Fibroblast of pulmonary artery (primary cell): Measurements from ENCODE around the gene TTI1.

ENCODE experiments used
- DNase-seq: peaks from one replicate; pipeline ENCODE4 v3.0.0-alpha.2; 2010; ENCODE audit warnings: low read depth
- H3K4me3 ChIP-seq: replicated peaks from 2 replicates; pipeline ENCODE4 v1.5.1; 2011; ENCODE audit warnings: low read depth, mild to moderate bottlenecking, control low read depth, low read length, moderate library complexity
- CTCF ChIP-seq: IDR thresholded peaks from 2 replicates; pipeline ENCODE4 v1.5.1; 2011; ENCODE audit warnings: mild to moderate bottlenecking, control low read depth, low read length, inconsistent platforms; ENCODE audit errors: missing control alignments

Gene TTI1

GRCh38 chr20:37955511-37955910 lies 77.7 kb downstream of the TTI1 start:
- no peak for DNase-seq
- no peak overlapping the region for H3K4me3 ChIP-seq
- TF ChIP-seq CTCF = no peak

- no peak for TF ChIP-seq CTCF
- no peak for DNase-seq
- H3K4me3 ChIP-seq = no peak overlapping the region
Observed at GRCh38 chr20:37954626-37955025, 78.6 kb downstream of the TTI1 start.

GRCh38 chr20:37954190-37954589 lies 79.1 kb downstream of the TTI1 start:
- no peak for TF ChIP-seq CTCF
- H3K4me3 ChIP-seq = no peak overlapping the region

GRCh38 chr20:37948956-37949355 lies 84.3 kb downstream of the TTI1 start:
- TF ChIP-seq CTCF = no peak
- DNase-seq = no peak
- no peak overlapping the region for H3K4me3 ChIP-seq

More at GRCh38 chr20:37954190-37954589, 79.1 kb downstream of the TTI1 start:
- no peak for DNase-seq

GRCh38 chr20:37947943-37948342 lies 85.3 kb downstream of the TTI1 start:
- DNase-seq = no peak
- no peak overlapping the region for H3K4me3 ChIP-seq
- no peak for TF ChIP-seq CTCF

- H3K4me3 ChIP-seq = no peak overlapping the region
- DNase-seq = no peak
- TF ChIP-seq CTCF = no peak
Observed at GRCh38 chr20:37946946-37947345, 86.3 kb downstream of the TTI1 start.

GRCh38 chr20:37945091-37945547 lies 88.1 kb downstream of the TTI1 start:
- H3K4me3 ChIP-seq = no peak overlapping the region
- no peak for DNase-seq
- TF ChIP-seq CTCF = no peak
